MM.1S (cell line): ENCODE data around the gene TAB2.

Source experiments
- DNase-seq: peaks from one replicate; pipeline ENCODE4 v3.0.0-alpha.2; 2015
- H2AFZ ChIP-seq: fragments of 300-600 bp; sonication (generic); 2 replicates; pipeline ENCODE4 v1.6.0; 2016; ENCODE audit warnings: antibody characterized with exemption, low read length
- H3F3A ChIP-seq: fragments of 300-600 bp; sonication (generic); 2 replicates; pipeline ENCODE4 v1.6.1; 2016; ENCODE audit warnings: mild to moderate bottlenecking, antibody characterized with exemption, low read length, moderate library complexity, mixed read lengths; ENCODE audit not compliant: insufficient read depth
- H3K27ac ChIP-seq: fragments of 300-600 bp; sonication (generic); 2 replicates; pipeline ENCODE4 v1.5.1; 2016; ENCODE audit warnings: mild to moderate bottlenecking, low read length
- H3K27me3 ChIP-seq: fragments of 300-600 bp; sonication (generic); replicated peaks from 2 replicates; pipeline ENCODE4 v1.6.0; 2016; ENCODE audit warnings: low read length; ENCODE audit not compliant: insufficient read depth
- H3K36me3 ChIP-seq: fragments of 300-600 bp; sonication (generic); replicated peaks from 2 replicates; pipeline ENCODE4 v1.6.1; 2016; ENCODE audit warnings: mild to moderate bottlenecking, low read length, mixed read lengths; ENCODE audit not compliant: insufficient read depth
- H3K4me1 ChIP-seq: fragments of 300-600 bp; sonication (generic); 2 replicates; pipeline ENCODE4 v1.6.1; 2016; ENCODE audit warnings: low read length, mixed read lengths
- H3K4me2 ChIP-seq: fragments of 300-600 bp; sonication (generic); 2 replicates; pipeline ENCODE4 v1.6.0; 2016; ENCODE audit warnings: low read depth, low read length
- H3K4me3 ChIP-seq: fragments of 300-600 bp; sonication (generic); 2 replicates; pipeline ENCODE4 v1.5.1; 2016; ENCODE audit warnings: low read length, mixed read lengths
- H3K79me2 ChIP-seq: fragments of 300-600 bp; sonication (generic); 2 replicates; pipeline ENCODE4 v1.6.1; 2016; ENCODE audit warnings: mixed run types, low read length, mixed read lengths
- H3K9ac ChIP-seq: fragments of 300-600 bp; sonication (generic); 2 replicates; pipeline ENCODE4 v1.6.1; 2016; ENCODE audit warnings: low read length, mixed read lengths
- H3K9me2 ChIP-seq: fragments of 300-600 bp; sonication (generic); replicated peaks from 2 replicates; pipeline ENCODE4 v1.6.1; 2016; ENCODE audit warnings: mild to moderate bottlenecking, low read length, mixed read lengths; ENCODE audit not compliant: insufficient read depth
- H3K9me3 ChIP-seq: fragments of 300-600 bp; sonication (generic); replicated peaks from 2 replicates; pipeline ENCODE4 v1.6.1; 2016; ENCODE audit warnings: mild to moderate bottlenecking, low read length, mixed read lengths; ENCODE audit not compliant: insufficient read depth
- H4K20me1 ChIP-seq: fragments of 300-600 bp; sonication (generic); 2 replicates; pipeline ENCODE4 v1.6.1; 2016; ENCODE audit warnings: mild to moderate bottlenecking, low read length, moderate library complexity, mixed read lengths; ENCODE audit not compliant: insufficient read depth
- EZH2 ChIP-seq: fragments of 300-600 bp; sonication (generic); optimal IDR thresholded peaks from 2 replicates; pipeline ENCODE3; 2017; ENCODE audit warnings: low read depth, mild to moderate bottlenecking, antibody characterized with exemption, low read length, mixed read lengths
- EZH2phosphoT487 ChIP-seq: fragments of 300-600 bp; sonication (generic); IDR thresholded peaks from 2 replicates; pipeline ENCODE4 v1.6.1; 2018; ENCODE audit warnings: antibody characterized with exemption, low read length
- TF ChIP-seq, protein P1 (sequence below): fragments of 300-600 bp; sonication (generic); IDR thresholded peaks from 2 replicates; pipeline ENCODE4 v1.5.1; 2016; ENCODE audit warnings: antibody characterized with exemption, low read length, mixed read lengths

Gene TAB2

DNA sequence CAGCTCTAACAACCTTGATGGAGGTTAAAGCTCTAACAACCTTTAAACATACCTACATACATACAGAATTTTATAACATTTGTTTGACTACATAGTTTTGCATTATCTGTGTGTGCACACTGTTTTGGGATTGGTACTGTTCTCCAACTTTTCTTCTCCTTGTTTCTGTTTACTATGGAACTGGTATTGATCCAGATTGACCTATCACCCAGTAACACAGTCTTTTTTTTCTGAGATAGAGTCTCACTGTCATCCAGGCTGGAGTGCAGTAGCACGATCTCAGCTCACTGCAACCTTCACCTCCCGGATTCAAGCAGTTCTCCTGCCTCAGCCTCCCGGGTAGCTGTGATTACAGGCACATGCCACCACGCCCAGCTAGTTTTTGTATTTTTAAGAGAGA, 65.9 kb downstream of the TAB2 start:
- Histone ChIP-seq H3K36me3 (no peaks in the 10 kb centered on the region), H3K4me1 (no peaks in the 10 kb centered on the region), H4K20me1 (no peaks in the 10 kb centered on the region), H3K9ac (no peak overlapping the region), H3K4me2 (no peak overlapping the region), H3K9me3 (no peaks in the 10 kb centered on the region), H3K27ac (no peak overlapping the region), H2AFZ (no peak overlapping the region), H3K27me3 (no peaks in the 10 kb centered on the region), H3K9me2 (no peaks in the 10 kb centered on the region), H3F3A (no peaks in the 10 kb centered on the region), H3K79me2 (no peaks in the 10 kb centered on the region), H3K4me3 (no peak overlapping the region)
- TF ChIP-seq, protein P1, sequence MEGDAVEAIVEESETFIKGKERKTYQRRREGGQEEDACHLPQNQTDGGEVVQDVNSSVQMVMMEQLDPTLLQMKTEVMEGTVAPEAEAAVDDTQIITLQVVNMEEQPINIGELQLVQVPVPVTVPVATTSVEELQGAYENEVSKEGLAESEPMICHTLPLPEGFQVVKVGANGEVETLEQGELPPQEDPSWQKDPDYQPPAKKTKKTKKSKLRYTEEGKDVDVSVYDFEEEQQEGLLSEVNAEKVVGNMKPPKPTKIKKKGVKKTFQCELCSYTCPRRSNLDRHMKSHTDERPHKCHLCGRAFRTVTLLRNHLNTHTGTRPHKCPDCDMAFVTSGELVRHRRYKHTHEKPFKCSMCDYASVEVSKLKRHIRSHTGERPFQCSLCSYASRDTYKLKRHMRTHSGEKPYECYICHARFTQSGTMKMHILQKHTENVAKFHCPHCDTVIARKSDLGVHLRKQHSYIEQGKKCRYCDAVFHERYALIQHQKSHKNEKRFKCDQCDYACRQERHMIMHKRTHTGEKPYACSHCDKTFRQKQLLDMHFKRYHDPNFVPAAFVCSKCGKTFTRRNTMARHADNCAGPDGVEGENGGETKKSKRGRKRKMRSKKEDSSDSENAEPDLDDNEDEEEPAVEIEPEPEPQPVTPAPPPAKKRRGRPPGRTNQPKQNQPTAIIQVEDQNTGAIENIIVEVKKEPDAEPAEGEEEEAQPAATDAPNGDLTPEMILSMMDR: no peak
- TF ChIP-seq EZH2phosphoT487 (no peak), EZH2 (no peak)
- DNase-seq: no peak

- no peak overlapping the region for H2AFZ ChIP-seq
- H3K4me2 ChIP-seq: no peak overlapping the region
- H3K79me2 ChIP-seq: no peaks in the 10 kb centered on the region
- no peaks in the 10 kb centered on the region for H4K20me1 ChIP-seq
- no peak overlapping the region for H3K27ac ChIP-seq
- no peaks in the 10 kb centered on the region for H3K27me3 ChIP-seq
- H3K36me3 ChIP-seq: no peaks in the 10 kb centered on the region
- no peaks in the 10 kb centered on the region for H3K9me3 ChIP-seq
- TF ChIP-seq, protein P1: no peak
- TF ChIP-seq EZH2phosphoT487 (no peak), EZH2 (no peak)
- no peaks in the 10 kb centered on the region for H3K9me2 ChIP-seq
- H3K9ac ChIP-seq: no peak overlapping the region
- DNase-seq: no peak
- no peaks in the 10 kb centered on the region for H3F3A ChIP-seq
- H3K4me1 ChIP-seq: no peaks in the 10 kb centered on the region
- no peak overlapping the region for H3K4me3 ChIP-seq
Observed at GRCh38 chr6:149384464-149384863, 67.0 kb downstream of the TAB2 start.

- H3K4me3 ChIP-seq: no peak overlapping the region
- H3K9me3 ChIP-seq: no peaks in the 10 kb centered on the region
- H3K79me2 ChIP-seq: no peaks in the 10 kb centered on the region
- no peaks in the 10 kb centered on the region for H3K27me3 ChIP-seq
- H4K20me1 ChIP-seq: no peaks in the 10 kb centered on the region
- no peak overlapping the region for H3K9ac ChIP-seq
- H3K4me1 ChIP-seq: no peaks in the 10 kb centered on the region
- TF ChIP-seq EZH2: no peak
- TF ChIP-seq, protein P1: no peak
- TF ChIP-seq EZH2phosphoT487: no peak
- no peak overlapping the region for H3K27ac ChIP-seq
- no peaks in the 10 kb centered on the region for H3K36me3 ChIP-seq
- no peak overlapping the region for H2AFZ ChIP-seq
- H3F3A ChIP-seq: no peaks in the 10 kb centered on the region
- H3K4me2 ChIP-seq: no peak overlapping the region
- no peak for DNase-seq
- no peaks in the 10 kb centered on the region for H3K9me2 ChIP-seq
Observed at GRCh38 chr6:149385998-149386646, 68.6 kb downstream of the TAB2 start.
